A549 (cell line): Measurements from ENCODE around the gene RCVRN. TPM values are rescaled to one million over a fixed set of nuclear protein-coding genes. Genes with fewer than 3 reads are reported as not detected.

Source experiments
- ATAC-seq, 2 experiments: fragments of 200-7000 bp in 1 of 2; fragments of >200 bp in 1 of 2; cut with Nextera tagmentation in 1 of 2; cut with Tn5 transposase in 1 of 2; 3 replicates each; pipeline versions ENCODE4 v1.8.0 to v1.9.1; 2018 to 2020; ENCODE audit warnings: mild to moderate bottlenecking in 1 of 2, moderate library complexity in 1 of 2
- CTCF ChIA-PET: fragments of 300-600 bp; sonication (Branson Sonifier 250); formaldehyde crosslinking; extraction: SDS; loops from one replicate; lab custom pipeline; 2021; ENCODE audit warnings: antibody characterized with exemption, inconsistent platforms; lab: Yijun Ruan, JAX
- POLR2A ChIA-PET: fragments of 350-600 bp; formaldehyde crosslinking; extraction: SDS; loops from one replicate; lab custom pipeline; 2021; ENCODE audit warnings: antibody characterized with exemption, inconsistent platforms; lab: Yijun Ruan, JAX
- DNase-seq, 2 experiments: peaks; one replicate each; pipeline versions ENCODE4 v3.0.0 to v3.0.0-alpha.2; 2011 to 2016; ENCODE audit warnings: low read depth in 1 of 2, low spot score in 1 of 2
- FAIRE-seq: peaks from 2 replicates; lab custom pipeline; 2011; peaks lifted over from hg19 to GRCh38; lab: Jason Lieb, UNC
- H3K27ac ChIP-seq, 2 experiments: fragments of >200 bp; sonication (Bioruptor Twin); formaldehyde crosslinking; 3 replicates each; pipeline ENCODE4 v1.5.1; 2016 to 2017
- H3K4me1 ChIP-seq: fragments of >200 bp; sonication (Bioruptor Twin); formaldehyde crosslinking; 3 replicates; pipeline ENCODE4 v1.6.1; 2016
- H3K4me2 ChIP-seq: fragments of >200 bp; sonication (Bioruptor Twin); formaldehyde crosslinking; 3 replicates; pipeline ENCODE4 v1.6.1; 2016
- H3K4me3 ChIP-seq: fragments of >200 bp; sonication (Bioruptor Twin); formaldehyde crosslinking; 3 replicates; pipeline ENCODE4 v1.5.1; 2016
- H3K9me3 ChIP-seq: fragments of >200 bp; sonication (Bioruptor Twin); formaldehyde crosslinking; 3 replicates; pipeline ENCODE4 v1.6.1; 2016
- BHLHE40 ChIP-seq: IDR thresholded peaks from 2 replicates; pipeline ENCODE4 v1.6.1; 2012; ENCODE audit warnings: low read depth, low read length, inconsistent platforms
- CBX2 ChIP-seq: fragments of 200-600 bp; sonication (generic); IDR thresholded peaks from 2 replicates; pipeline ENCODE4 v1.6.1; 2016; ENCODE audit warnings: low read depth, mild to moderate bottlenecking, borderline replicate concordance
- CHD2 ChIP-seq: fragments of 150-350 bp; IDR thresholded peaks from 2 replicates; pipeline ENCODE4 v1.6.1; 2014; ENCODE audit warnings: low read length; ENCODE audit not compliant: partially characterized antibody
- CHD4 ChIP-seq: fragments of 200-600 bp; sonication (generic); IDR thresholded peaks from 2 replicates; pipeline ENCODE4 v1.6.1; 2016; ENCODE audit warnings: antibody characterized with exemption, mild to moderate bottlenecking, borderline replicate concordance
- CTCF ChIP-seq: fragments of >200 bp; sonication (Bioruptor Twin); formaldehyde crosslinking; IDR thresholded peaks from 3 replicates; pipeline ENCODE4 v1.5.1; 2016
- EHMT2 ChIP-seq: fragments of 200-600 bp; sonication (generic); IDR thresholded peaks from 2 replicates; pipeline ENCODE4 v1.6.1; 2016; ENCODE audit warnings: antibody characterized with exemption, low read depth, mild to moderate bottlenecking, moderate library complexity
- EP300 ChIP-seq, 2 experiments: fragments of >200 bp; sonication (Bioruptor Twin); formaldehyde crosslinking; IDR thresholded peaks; 2 replicates in 1 of 2; 3 replicates in 1 of 2; pipeline ENCODE4 v1.6.1; 2016 to 2017
- FOXS1 ChIP-seq: fragments of 250-450 bp; sonication (Bioruptor Pico); IDR thresholded peaks from 2 replicates; pipeline ENCODE4 v1.5.0; 2020; ENCODE audit warnings: mild to moderate bottlenecking, moderate library complexity
- HOXB5 ChIP-seq: fragments of 250-450 bp; sonication (Bioruptor Pico); IDR thresholded peaks from 2 replicates; pipeline ENCODE4 v1.5.0; 2020; ENCODE audit warnings: mild to moderate bottlenecking, moderate library complexity
- MAX ChIP-seq: IDR thresholded peaks from 2 replicates; pipeline ENCODE4 v1.6.1; 2012
- MAZ ChIP-seq: fragments of 150-350 bp; IDR thresholded peaks from 2 replicates; pipeline ENCODE4 v1.6.1; 2014; ENCODE audit warnings: antibody characterized with exemption, low read depth, low read length, borderline replicate concordance
- NR3C1 ChIP-seq: fragments of >200 bp; sonication (Bioruptor Twin); formaldehyde crosslinking; IDR thresholded peaks from 3 replicates; pipeline ENCODE4 v1.6.1; 2017
- PBX3 ChIP-seq: IDR thresholded peaks from 2 replicates; pipeline ENCODE4 v1.6.1; 2012
- PHF8 ChIP-seq: fragments of 200-600 bp; sonication (generic); IDR thresholded peaks from 2 replicates; pipeline ENCODE4 v1.6.1; 2016; ENCODE audit warnings: low read depth, mild to moderate bottlenecking, antibody characterized with exemption, moderate library complexity, borderline replicate concordance
- RAD21 ChIP-seq, 2 experiments: fragments of >200 bp in 1 of 2; sonication (Bioruptor Twin) in 1 of 2; formaldehyde crosslinking in 1 of 2; IDR thresholded peaks in 1 of 2; conservative IDR thresholded peaks in 1 of 2; 2 replicates in 1 of 2; 3 replicates in 1 of 2; pipeline ENCODE4 v1.6.1; 2012 to 2018; ENCODE audit warnings: inconsistent platforms in 1 of 2
- RCOR1 ChIP-seq: fragments of 150-350 bp; IDR thresholded peaks from 2 replicates; pipeline ENCODE4 v1.6.1; 2014; ENCODE audit warnings: antibody characterized with exemption, low read length, low read depth
- REST ChIP-seq: fragments of 200-600 bp; sonication (generic); IDR thresholded peaks from 2 replicates; pipeline ENCODE4 v1.6.1; 2016; ENCODE audit warnings: antibody characterized with exemption, mild to moderate bottlenecking, moderate library complexity
- RNF2 ChIP-seq: fragments of 200-600 bp; sonication (generic); IDR thresholded peaks from 2 replicates; pipeline ENCODE4 v1.6.1; 2016; ENCODE audit warnings: low read depth, mild to moderate bottlenecking, antibody characterized with exemption, moderate library complexity, borderline replicate concordance
- SMC3 ChIP-seq: fragments of >200 bp; sonication (Bioruptor Twin); formaldehyde crosslinking; IDR thresholded peaks from 3 replicates; pipeline ENCODE4 v1.6.1; 2018; ENCODE audit warnings: inconsistent platforms
- ZFP36 ChIP-seq: fragments of 450-650 bp; IDR thresholded peaks from 2 replicates; pipeline ENCODE4 v1.6.1; 2014; ENCODE audit warnings: borderline replicate concordance; ENCODE audit not compliant: partially characterized antibody
- ZNF302 ChIP-seq: fragments of 250-450 bp; sonication (Bioruptor Pico); IDR thresholded peaks from 2 replicates; pipeline ENCODE4 v1.9.0; 2021; ENCODE audit warnings: inconsistent platforms, mild to moderate bottlenecking, moderate library complexity
- WGBS: methylation state at CpG from one replicate; pipeline ENCODE4 v1.1.6; 2017; ENCODE audit errors: missing lambda C conversion rate; 5-methylcytosine and 5-hydroxymethylcytosine counted together
- polyA plus RNA-seq, 4 experiments: library from polyadenylated mRNA; depleted of rRNA in 3 of 4; stranded (reverse); fragments of >200 nt; fragmentation: RNase III in 1 of 4; extraction: RNeasy Plus Mini Kit Qiagen cat#74134 plus additional on column Dnase treatment in 1 of 4; gene quantifications; 2 replicates in 3 of 4; 3 replicates in 1 of 4; pipeline ENCODE4 v1.2.3, GENCODE V29; 2011 to 2017

Gene RCVRN
- polyA plus RNA-seq, 2 of the 4 experiments (the other 2 are of a cell fraction) = not detected

GRCh38 chr17:9912121-9913099 is 7.3 kb upstream of the RCVRN start:
- Histone ChIP-seq H3K4me1 (peaks cover 20% of the 10 kb centered on the region), H3K9me3 (no peaks in the 10 kb centered on the region), H3K4me2 (no peak overlapping the region), H3K4me3 (no peak overlapping the region), H3K27ac (peak overlapping the region in 1 of 2 experiments; percentile 55; a peak in 2 of 6 replicates)
- ChIA-PET POLR2A (no interaction called here), CTCF (interaction anchor here (0.6 to 10.4 kb wide), 9 partner anchors 9 to 706 kb away, joined by 3 to 128 read pairs (median 4); no protein-coding TSS in a partner anchor)
- WGBS = 72% methylated on average over 18 of the region's 18 CpGs
- FAIRE-seq (no peak), ATAC-seq (no peak), DNase-seq (no peak)
- TF ChIP-seq MAX (no peak), CHD4 (no peak), CBX2 (no peak), NR3C1 (no peak), SMC3 (no peak), ZFP36 (no peak), PBX3 (no peak), CHD2 (no peak), RAD21 (conservative IDR thresholded peaks at IDR 0.05 in 1 of 2, IDR thresholded peaks at IDR 0.05 in 1 of 2) (no peak), HOXB5 (no peak), RCOR1 (no peak), ZNF302 (CRISPR knock-in tag) (no peak), MAZ (no peak), PHF8 (no peak), BHLHE40 (no peak), FOXS1 (no peak)

GRCh38 chr17:9911089-9911488 is 6.0 kb upstream of the RCVRN start:
- ChIA-PET POLR2A (no interaction called here), CTCF (interaction anchor here (10.4 kb wide), 1 partner anchor 17 kb away, joined by 128 read pairs; no protein-coding TSS in a partner anchor)
- TF ChIP-seq NR3C1 = no peak
- no peak for TF ChIP-seq RAD21 (conservative IDR thresholded peaks at IDR 0.05 in 1 of 2, IDR thresholded peaks at IDR 0.05 in 1 of 2)
- TF ChIP-seq MAZ = no peak
- TF ChIP-seq REST = no peak
- no peak for TF ChIP-seq RNF2
- TF ChIP-seq MAX = no peak
- no peak for TF ChIP-seq EHMT2
- no peak for TF ChIP-seq CBX2
- TF ChIP-seq CTCF = no peak
- no peak for TF ChIP-seq EP300 (IDR thresholded peaks at IDR 0.05)
- Histone ChIP-seq H3K9me3 (no peaks in the 10 kb centered on the region), H3K4me1 (peaks cover 20% of the 10 kb centered on the region), H3K27ac (peak overlapping the region in 1 of 2 experiments; percentile 55; a peak in 3 of 6 replicates), H3K4me3 (no peak overlapping the region), H3K4me2 (no peak overlapping the region)
- ATAC-seq (no peak), DNase-seq (no peak), FAIRE-seq (no peak)
- WGBS = 81% methylated on average over 12 of the region's 12 CpGs
